IPS-18a (cell line): Measurements from ENCODE around the gene PCDHGA4.

ENCODE experiments used
- H3K27ac ChIP-seq: one replicate; pipeline ENCODE4 v1.5.1; 2013; ENCODE audit warnings: low read length
- H3K27me3 ChIP-seq: one replicate; pipeline ENCODE4 v1.6.1; 2013; ENCODE audit warnings: mild to moderate bottlenecking, low read length; ENCODE audit not compliant: control insufficient read depth, insufficient read depth
- H3K36me3 ChIP-seq: one replicate; pipeline ENCODE4 v1.6.1; 2013; ENCODE audit warnings: low read depth, low read length; ENCODE audit not compliant: control insufficient read depth
- H3K4me1 ChIP-seq: one replicate; pipeline ENCODE4 v1.6.1; 2013; ENCODE audit warnings: low read depth, low read length; ENCODE audit not compliant: control insufficient read depth
- H3K4me3 ChIP-seq: one replicate; pipeline ENCODE4 v1.5.1; 2013; ENCODE audit warnings: low read length
- H3K9ac ChIP-seq: one replicate; pipeline ENCODE4 v1.6.1; 2013; ENCODE audit warnings: mild to moderate bottlenecking, low read length, moderate library complexity
- H3K9me3 ChIP-seq: one replicate; pipeline ENCODE4 v1.6.1; 2013; ENCODE audit warnings: low read depth, low read length; ENCODE audit not compliant: control insufficient read depth

The PCDHGA4 gene

DNA sequence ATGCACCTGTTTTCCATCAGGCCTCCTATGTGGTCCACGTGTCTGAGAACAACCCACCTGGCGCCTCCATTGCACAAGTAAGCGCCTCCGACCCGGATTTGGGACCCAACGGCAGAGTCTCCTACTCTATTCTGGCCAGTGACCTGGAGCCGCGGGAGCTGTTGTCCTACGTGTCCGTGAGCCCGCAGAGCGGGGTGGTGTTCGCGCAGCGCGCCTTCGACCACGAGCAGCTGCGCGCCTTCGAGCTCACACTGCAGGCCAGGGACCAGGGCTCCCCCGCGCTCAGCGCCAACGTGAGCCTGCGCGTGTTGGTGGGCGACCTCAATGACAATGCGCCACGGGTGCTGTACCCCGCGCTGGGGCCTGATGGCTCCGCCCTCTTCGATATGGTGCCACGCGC lies 3.2 kb upstream of the PCDHGA4 start:
- peaks cover 14% of the 10 kb centered on the region for H3K9me3 ChIP-seq
- no peak overlapping the region for H3K9ac ChIP-seq
- no peak overlapping the region for H3K27ac ChIP-seq
- H3K27me3 ChIP-seq = no peaks in the 10 kb centered on the region
- no peaks in the 10 kb centered on the region for H3K4me1 ChIP-seq
- H3K4me3 ChIP-seq = no peak overlapping the region
- H3K36me3 ChIP-seq = no peaks in the 10 kb centered on the region

DNA sequence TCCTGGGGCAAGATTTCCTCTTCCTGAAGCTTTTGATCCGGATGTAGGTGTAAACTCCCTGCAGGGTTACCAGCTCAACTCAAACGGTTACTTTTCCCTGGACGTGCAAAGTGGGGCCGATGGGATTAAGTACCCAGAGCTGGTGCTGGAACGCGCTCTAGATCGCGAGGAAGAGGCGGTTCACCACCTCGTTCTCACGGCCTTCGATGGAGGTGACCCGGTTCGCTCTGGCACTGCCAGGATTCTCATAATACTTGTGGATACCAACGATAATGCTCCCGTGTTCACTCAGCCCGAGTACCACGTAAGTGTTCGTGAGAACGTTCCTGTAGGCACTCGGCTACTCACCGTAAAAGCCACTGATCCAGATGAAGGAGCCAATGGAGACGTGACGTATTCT lies 820 bp downstream of the PCDHGA4 start:
- Histone ChIP-seq H3K27me3 (no peaks in the 10 kb centered on the region), H3K36me3 (no peaks in the 10 kb centered on the region), H3K9me3 (peaks cover 26% of the 10 kb centered on the region), H3K9ac (no peak overlapping the region), H3K4me1 (no peaks in the 10 kb centered on the region), H3K27ac (no peak overlapping the region), H3K4me3 (no peak overlapping the region)

DNA sequence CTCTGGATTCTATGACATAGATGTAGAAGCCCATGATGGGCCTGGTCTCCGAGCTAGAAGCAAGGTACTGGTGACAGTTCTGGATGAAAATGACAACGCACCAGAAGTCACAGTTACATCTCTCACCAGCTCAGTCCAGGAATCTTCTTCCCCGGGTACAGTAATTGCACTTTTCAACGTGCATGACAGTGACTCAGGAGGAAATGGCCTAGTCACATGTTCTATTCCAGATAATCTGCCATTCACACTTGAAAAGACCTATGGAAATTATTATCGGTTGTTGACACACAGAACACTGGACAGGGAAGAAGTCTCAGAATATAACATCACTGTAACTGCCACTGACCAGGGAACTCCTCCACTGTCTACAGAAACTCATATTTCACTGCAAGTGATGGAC lies 1.3 kb downstream of the PCDHGA4 start:
- no peak overlapping the region for H3K27ac ChIP-seq
- H3K4me3 ChIP-seq = no peak overlapping the region
- no peaks in the 10 kb centered on the region for H3K27me3 ChIP-seq
- H3K36me3 ChIP-seq = no peaks in the 10 kb centered on the region
- H3K4me1 ChIP-seq = no peaks in the 10 kb centered on the region
- H3K9ac ChIP-seq = no peak overlapping the region
- peaks cover 30% of the 10 kb centered on the region for H3K9me3 ChIP-seq

DNA sequence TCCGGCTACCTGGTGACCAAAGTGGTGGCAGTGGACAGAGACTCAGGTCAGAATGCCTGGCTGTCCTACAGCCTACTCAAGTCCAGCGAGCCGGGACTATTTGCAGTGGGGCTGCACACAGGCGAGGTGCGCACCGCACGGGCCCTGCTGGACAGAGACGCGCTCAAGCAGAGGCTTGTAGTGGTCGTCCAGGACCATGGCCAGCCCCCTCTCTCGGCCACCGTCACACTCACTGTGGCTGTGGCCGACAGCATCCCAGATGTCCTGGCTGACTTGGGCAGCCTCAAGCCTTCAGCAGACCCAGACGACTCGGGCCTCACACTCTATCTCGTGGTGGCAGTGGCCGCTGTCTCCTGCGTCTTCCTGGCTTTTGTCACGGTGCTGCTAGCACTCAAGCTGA lies 2.1 kb downstream of the PCDHGA4 start:
- no peaks in the 10 kb centered on the region for H3K27me3 ChIP-seq
- no peak overlapping the region for H3K27ac ChIP-seq
- peaks cover 34% of the 10 kb centered on the region for H3K9me3 ChIP-seq
- H3K36me3 ChIP-seq = no peaks in the 10 kb centered on the region
- H3K4me1 ChIP-seq = no peaks in the 10 kb centered on the region
- no peak overlapping the region for H3K4me3 ChIP-seq
- H3K9ac ChIP-seq = no peak overlapping the region

DNA sequence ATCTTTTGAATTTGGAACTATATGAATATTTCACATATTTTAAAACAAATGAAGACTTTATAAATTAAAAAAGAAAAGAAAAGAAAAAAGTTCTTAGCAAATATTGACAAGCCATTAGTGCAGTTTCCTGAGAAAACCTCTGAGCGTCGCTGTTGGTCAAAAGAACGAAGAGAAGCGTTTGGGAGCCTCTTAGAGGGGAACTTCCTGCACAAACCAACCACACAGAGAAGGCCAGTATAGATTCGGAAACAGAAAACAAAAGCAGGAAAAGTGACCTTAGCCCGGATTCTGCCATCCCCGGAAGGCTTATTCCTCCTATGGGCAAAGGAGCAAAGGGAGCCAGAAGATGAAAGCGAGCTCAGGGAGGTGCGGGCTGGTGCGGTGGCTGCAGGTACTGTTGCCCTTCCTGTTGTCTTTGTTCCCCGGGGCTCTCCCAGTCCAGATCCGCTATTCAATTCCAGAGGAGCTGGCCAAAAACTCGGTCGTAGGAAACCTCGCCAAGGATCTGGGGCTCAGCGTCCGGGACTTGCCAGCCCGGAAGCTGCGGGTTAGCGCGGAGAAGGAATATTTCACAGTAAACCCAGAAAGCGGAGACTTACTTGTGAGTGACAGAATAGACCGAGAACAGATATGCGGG lies 5.1 kb downstream of the PCDHGA4 start, which contains the start of gene PCDHGB2:
Gene PCDHGB2, plus strand, starts transcription at position 205 of the 637 bp plus-strand sequence. Its CDS starts 142 bp downstream, at position 347.
- Histone ChIP-seq H3K36me3 (no peaks in the 10 kb centered on the region), H3K4me3 (no peak within 1 kb of the TSS), H3K4me1 (no peaks in the 10 kb centered on the region), H3K9ac (no peak within 1 kb of the TSS), H3K9me3 (peaks cover 29% of the 10 kb centered on the region), H3K27me3 (no peaks in the 10 kb centered on the region), H3K27ac (no peak within 1 kb of the TSS)

DNA sequence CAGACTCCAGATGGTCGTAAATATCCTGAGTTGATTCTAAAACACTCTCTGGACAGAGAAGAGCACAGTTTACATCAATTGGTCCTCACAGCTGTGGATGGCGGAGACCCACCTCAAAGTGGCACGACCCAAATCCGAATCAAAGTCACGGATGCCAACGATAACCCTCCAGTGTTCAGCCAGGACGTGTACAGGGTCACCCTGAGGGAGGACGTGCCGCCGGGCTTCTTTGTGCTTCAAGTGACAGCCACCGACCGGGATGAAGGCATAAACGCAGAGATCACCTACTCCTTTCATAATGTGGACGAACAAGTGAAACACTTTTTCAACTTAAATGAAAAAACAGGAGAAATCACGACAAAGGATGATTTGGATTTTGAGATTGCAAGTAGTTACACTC lies 5.9 kb downstream of the PCDHGA4 start:
- Histone ChIP-seq H3K4me3 (no peak overlapping the region), H3K36me3 (no peaks in the 10 kb centered on the region), H3K27me3 (no peaks in the 10 kb centered on the region), H3K9me3 (peaks cover 34% of the 10 kb centered on the region), H3K27ac (no peak overlapping the region), H3K4me1 (no peaks in the 10 kb centered on the region), H3K9ac (no peak overlapping the region)

DNA sequence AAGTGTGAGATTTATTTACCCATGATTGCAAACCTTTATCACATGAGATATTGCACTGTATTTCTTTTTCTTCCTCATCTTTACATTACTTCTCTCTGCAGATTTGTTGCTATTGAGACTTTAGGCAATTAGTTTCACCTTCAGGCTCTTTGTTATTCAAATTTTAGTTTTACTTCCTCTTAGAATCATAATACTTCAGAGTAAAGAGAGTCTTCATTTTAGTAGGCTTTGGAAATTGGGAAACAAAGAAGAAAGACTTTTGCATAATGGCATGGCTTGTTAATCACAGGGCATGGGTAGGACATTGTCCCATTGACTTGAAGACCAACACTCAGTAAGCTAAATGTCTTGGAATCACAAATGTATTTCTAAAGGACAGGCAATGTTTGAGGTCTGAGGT lies 7.9 kb downstream of the PCDHGA4 start:
- Histone ChIP-seq H3K9me3 (peaks cover 38% of the 10 kb centered on the region), H3K9ac (no peak overlapping the region), H3K36me3 (no peaks in the 10 kb centered on the region), H3K27ac (no peak overlapping the region), H3K4me1 (no peaks in the 10 kb centered on the region), H3K27me3 (no peaks in the 10 kb centered on the region), H3K4me3 (no peak overlapping the region)

DNA sequence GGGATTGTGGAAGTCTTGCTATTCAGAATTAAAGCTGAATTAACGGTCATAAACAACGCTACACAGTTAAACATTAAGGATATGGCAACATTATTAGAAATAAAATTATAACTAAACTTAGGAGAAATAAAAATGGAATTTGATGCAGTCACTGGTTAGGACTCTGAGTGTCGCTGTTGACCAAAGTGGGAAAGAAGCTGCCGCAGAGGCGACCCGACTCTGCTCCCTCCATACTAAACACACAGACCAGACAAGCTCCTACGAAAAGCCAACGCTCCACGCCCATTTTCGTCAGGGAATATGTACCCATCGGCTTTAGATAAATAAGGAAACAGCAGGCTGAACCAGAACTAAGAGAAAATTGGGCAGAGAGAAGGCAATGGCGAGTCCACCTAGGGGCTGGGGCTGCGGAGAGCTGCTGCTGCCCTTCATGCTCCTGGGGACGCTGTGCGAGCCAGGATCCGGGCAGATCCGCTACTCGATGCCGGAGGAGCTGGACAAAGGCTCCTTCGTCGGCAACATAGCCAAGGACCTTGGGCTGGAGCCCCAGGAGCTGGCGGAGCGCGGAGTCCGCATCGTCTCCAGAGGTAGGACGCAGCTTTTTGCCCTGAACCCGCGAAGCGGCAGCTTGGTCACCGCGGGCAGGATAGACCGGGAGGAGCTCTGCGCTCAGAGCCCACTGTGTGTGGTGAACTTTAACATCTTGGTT lies 9.3 kb downstream of the PCDHGA4 start, which contains the start of gene PCDHGA5:
Gene PCDHGA5, plus strand, starts transcription at position 211 of the 709 bp plus-strand sequence. Its CDS starts 169 bp downstream, at position 380.
- Histone ChIP-seq H3K27me3 (no peaks in the 10 kb centered on the region), H3K36me3 (no peaks in the 10 kb centered on the region), H3K4me3 (no peak within 1 kb of the TSS), H3K9me3 (peaks cover 35% of the 10 kb centered on the region), H3K27ac (no peak within 1 kb of the TSS), H3K4me1 (no peaks in the 10 kb centered on the region), H3K9ac (no peak within 1 kb of the TSS)

DNA sequence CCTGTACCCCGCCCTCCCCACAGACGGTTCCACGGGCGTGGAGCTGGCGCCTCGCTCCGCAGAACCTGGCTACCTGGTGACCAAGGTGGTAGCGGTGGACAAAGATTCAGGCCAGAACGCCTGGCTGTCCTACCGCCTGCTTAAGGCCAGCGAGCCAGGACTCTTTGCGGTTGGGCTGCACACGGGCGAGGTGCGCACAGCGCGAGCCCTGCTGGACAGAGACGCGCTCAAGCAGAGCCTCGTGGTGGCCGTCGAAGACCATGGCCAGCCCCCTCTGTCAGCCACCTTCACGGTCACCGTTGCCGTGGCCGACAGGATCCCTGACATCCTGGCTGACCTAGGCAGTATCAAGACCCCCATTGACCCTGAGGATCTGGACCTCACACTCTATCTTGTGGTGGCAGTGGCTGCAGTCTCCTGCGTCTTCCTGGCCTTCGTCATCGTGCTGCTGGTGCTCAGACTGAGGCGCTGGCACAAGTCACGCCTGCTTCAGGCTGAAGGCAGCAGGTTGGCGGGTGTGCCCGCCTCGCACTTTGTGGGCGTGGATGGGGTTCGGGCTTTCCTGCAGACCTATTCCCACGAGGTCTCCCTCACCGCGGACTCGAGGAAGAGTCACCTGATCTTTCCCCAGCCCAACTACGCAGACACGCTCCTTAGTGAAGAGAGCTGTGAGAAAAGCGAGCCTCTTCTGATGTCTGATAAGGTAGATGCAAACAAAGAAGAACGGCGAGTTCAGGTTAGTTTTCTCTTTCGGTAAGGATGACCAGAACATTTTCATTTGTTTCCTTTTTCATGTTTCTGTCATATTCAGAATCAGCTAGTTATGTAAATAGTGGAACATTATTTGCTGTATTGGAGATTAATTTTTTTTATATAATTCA lies 11.4 kb downstream of the PCDHGA4 start:
- Histone ChIP-seq H3K9me3 (peaks cover 25% of the 10 kb centered on the region), H3K27me3 (no peaks in the 10 kb centered on the region), H3K36me3 (no peaks in the 10 kb centered on the region), H3K4me3 (no peak overlapping the region), H3K27ac (no peak overlapping the region), H3K9ac (no peak overlapping the region), H3K4me1 (no peaks in the 10 kb centered on the region)

DNA sequence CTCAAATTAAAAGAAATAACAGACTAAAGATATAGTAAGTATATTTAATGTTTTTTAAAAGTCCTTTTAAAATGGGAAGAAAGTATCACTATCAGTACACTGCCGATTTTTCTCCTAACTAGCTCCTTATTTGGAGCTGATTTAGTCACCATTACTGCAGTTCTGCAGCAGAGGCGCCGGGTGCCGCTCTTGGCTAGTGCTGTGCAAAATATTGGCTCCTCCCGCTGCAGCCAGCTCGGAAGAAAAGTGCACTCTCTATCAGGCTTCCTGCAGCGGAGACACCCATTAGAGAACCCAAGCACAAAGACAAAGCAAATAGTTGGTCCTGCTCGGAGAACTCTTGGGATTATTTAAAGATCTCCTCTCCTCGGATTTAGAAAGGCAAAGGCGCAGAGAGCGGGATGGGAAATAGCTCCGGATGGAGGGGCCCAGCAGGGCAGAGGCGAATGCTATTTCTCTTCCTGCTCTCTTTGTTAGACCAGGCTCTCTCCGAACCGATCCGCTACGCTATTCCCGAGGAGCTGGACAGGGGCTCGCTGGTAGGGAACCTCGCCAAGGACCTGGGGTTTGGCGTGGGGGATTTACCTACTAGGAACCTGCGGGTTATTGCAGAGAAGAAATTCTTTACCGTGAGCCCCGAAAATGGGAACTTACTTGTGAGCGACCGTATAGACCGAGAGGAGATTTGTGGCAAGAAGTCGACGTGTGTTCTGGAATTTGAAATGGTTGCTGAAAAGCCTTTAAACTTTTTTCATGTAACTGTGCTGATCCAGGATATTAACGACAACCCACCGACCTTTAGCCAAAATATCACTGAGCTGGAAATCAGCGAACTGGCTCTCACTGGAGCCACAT lies 15.4 kb downstream of the PCDHGA4 start, which contains the start of gene PCDHGB3:
Gene PCDHGB3, plus strand, starts transcription at position 249 of the 855 bp plus-strand sequence. Its CDS starts 153 bp downstream, at position 402.
- H3K27me3 ChIP-seq = no peaks in the 10 kb centered on the region
- no peak within 1 kb of the TSS for H3K9ac ChIP-seq
- no peak within 1 kb of the TSS for H3K4me3 ChIP-seq
- no peaks in the 10 kb centered on the region for H3K4me1 ChIP-seq
- no peak within 1 kb of the TSS for H3K27ac ChIP-seq
- peaks cover 26% of the 10 kb centered on the region for H3K9me3 ChIP-seq
- H3K36me3 ChIP-seq = no peaks in the 10 kb centered on the region
